Left lung (tissue), 10 donors: ENCODE results near the gene KCNJ4. TPM values are rescaled to one million over a fixed set of nuclear protein-coding genes. Genes with fewer than 3 reads are reported as not detected.

Source experiments
- ATAC-seq: fragments of 200-7000 bp; cut with Tn5 transposase; one replicate; pipeline ENCODE4 v1.9.1; 2020; ENCODE audit warnings: moderate library complexity
- DNase-seq, 4 donors: peaks; one replicate each; pipeline ENCODE4 v3.0.0-alpha.2; 2013 to 2020
- H3K27ac ChIP-seq, 2 donors: fragments of 200-600 bp; sonication (generic) in 1 of 2; one replicate each; pipeline versions ENCODE4 v1.5.0 to v1.8.0; 2020 to 2021
- H3K27me3 ChIP-seq, 2 donors: fragments of 200-600 bp; sonication (generic) in 1 of 2; one replicate each; pipeline versions ENCODE4 v1.5.0 to v1.8.0; 2020 to 2021
- H3K36me3 ChIP-seq, 2 donors: fragments of 200-600 bp; sonication (generic) in 1 of 2; one replicate each; pipeline versions ENCODE4 v1.5.0 to v1.8.0; 2020 to 2021
- H3K4me1 ChIP-seq, 2 donors: fragments of 200-600 bp; one replicate each; pipeline ENCODE4 v1.8.0; 2021
- H3K4me3 ChIP-seq, 2 donors: fragments of 200-600 bp; sonication (generic) in 1 of 2; one replicate each; pipeline versions ENCODE4 v1.5.0 to v1.8.0; 2020 to 2021; ENCODE audit warnings: mild to moderate bottlenecking in 1 of 2
- H3K9me3 ChIP-seq, 2 donors: fragments of 200-600 bp; sonication (generic) in 1 of 2; one replicate each; pipeline versions ENCODE4 v1.5.0 to v1.8.0; 2020 to 2021
- CTCF ChIP-seq, 2 donors: fragments of 200-600 bp; sonication (generic) in 1 of 2; IDR thresholded peaks; one replicate each; pipeline versions ENCODE4 v1.5.0 to v1.8.0; 2021; ENCODE audit warnings: antibody characterized with exemption in 2 of 2
- intact Hi-C, 2 donors: fragments of 100-400 bp; cut with DNase I; formaldehyde crosslinking; loops; one replicate each; pipeline versions ENCODE4 v1.11.2 to v1.14.2; 2022
- polyA plus RNA-seq, 6 donors: library from polyadenylated mRNA; unstranded; fragments of 120-200 nt; gene quantifications; one replicate each; pipeline ENCODE4 v1.2.1, GENCODE V29; 2013; ENCODE audit not compliant: insufficient read length in 6 of 6
- total RNA-seq, 2 donors: library from RNA; stranded (reverse); fragmentation: NEBNext Ultra II Directional; extraction: Animal tissue kit (Norgen Biotek cat#: 25700); gene quantifications; one replicate each; pipeline ENCODE4 v1.2.1, GENCODE V29; 2021
- donor health status: DM: no; HTN: yes; CAD: no.
- donor health status: DM: no; HTN: no; CAD: no.

Gene KCNJ4
- total and polyA plus RNA-seq, 8 donors = 0.07 TPM; not detected in 6

GRCh38 chr22:38427465-38427864 lies 27.5 kb downstream of the KCNJ4 start:
- intact Hi-C loops = loop anchor here in 1 of 2 donors (10.0 kb wide), 1 partner anchor 127 kb away; no protein-coding TSS in a partner anchor
- no peak for ATAC-seq

GRCh38 chr22:38426628-38427027 lies 28.4 kb downstream of the KCNJ4 start:
- Histone ChIP-seq H3K9me3 (no peaks in the 10 kb centered on the region), H3K27ac (no peak overlapping the region), H3K4me3 (no peak overlapping the region), H3K27me3 (no peaks in the 10 kb centered on the region), H3K4me1 (no peaks in the 10 kb centered on the region), H3K36me3 (no peaks in the 10 kb centered on the region)
- no peak for DNase-seq
- no peak for ATAC-seq
- intact Hi-C loops = loop anchor here in 1 of 2 donors (10.0 kb wide), 1 partner anchor 128 kb away; no protein-coding TSS in a partner anchor
- no peak for TF ChIP-seq CTCF (IDR thresholded peaks at IDR 0.05)

More at GRCh38 chr22:38427465-38427864, 27.5 kb downstream of the KCNJ4 start:
- H3K27me3 ChIP-seq = no peaks in the 10 kb centered on the region
- no peaks in the 10 kb centered on the region for H3K4me1 ChIP-seq
- H3K27ac ChIP-seq = no peak overlapping the region
- TF ChIP-seq CTCF (IDR thresholded peaks at IDR 0.05) = no peak
- H3K9me3 ChIP-seq = no peaks in the 10 kb centered on the region
- H3K36me3 ChIP-seq = no peaks in the 10 kb centered on the region
- no peak for DNase-seq
- H3K4me3 ChIP-seq = no peak overlapping the region

- DNase-seq = peak in 1 of 4 donors; percentile 2
- Histone ChIP-seq H3K36me3 (no peaks in the 10 kb centered on the region), H3K4me3 (no peak overlapping the region), H3K4me1 (no peaks in the 10 kb centered on the region), H3K27me3 (no peaks in the 10 kb centered on the region), H3K27ac (no peak overlapping the region), H3K9me3 (no peaks in the 10 kb centered on the region)
- ATAC-seq = no peak
- no peak for TF ChIP-seq CTCF (IDR thresholded peaks at IDR 0.05)
- intact Hi-C loops = loop anchor here in 1 of 2 donors (10.0 kb wide), 1 partner anchor 130 kb away; no protein-coding TSS in a partner anchor
Measured at GRCh38 chr22:38424525-38425080, 30.4 kb downstream of the KCNJ4 start.

GRCh38 chr22:38423512-38424503 lies 31.2 kb downstream of the KCNJ4 start:
- Histone ChIP-seq H3K27me3 (no peaks in the 10 kb centered on the region), H3K4me3 (no peak overlapping the region), H3K36me3 (no peaks in the 10 kb centered on the region), H3K9me3 (no peaks in the 10 kb centered on the region), H3K27ac (no peak overlapping the region), H3K4me1 (no peaks in the 10 kb centered on the region)
- intact Hi-C loops = loop anchor here in 1 of 2 donors (10.0 kb wide), 1 partner anchor 131 kb away; no protein-coding TSS in a partner anchor
- TF ChIP-seq CTCF (IDR thresholded peaks at IDR 0.05) = no peak
- DNase-seq (peak in 1 of 4 donors; percentile 43), ATAC-seq (no peak)
